Astrocyte of the spinal cord (primary cell): Measurements from ENCODE around the gene TSPAN9.

ENCODE experiments used
- DNase-seq: peaks from one replicate; pipeline ENCODE4 v3.0.0; 2011; ENCODE audit warnings: low read depth, low spot score
- H3K4me3 ChIP-seq: 2 replicates; pipeline ENCODE4 v1.5.1; 2011; ENCODE audit warnings: low read depth, mild to moderate bottlenecking, low read length, moderate library complexity
- in situ Hi-C: cut with HindIII; loops from 2 replicates; pipeline ENCODE4 v1.10.0; 2017; ENCODE audit warnings: low sequenced_read_pairs
- TF ChIP-seq, protein P1 (sequence below): IDR thresholded peaks from 2 replicates; pipeline ENCODE4 v1.5.1; 2012; ENCODE audit warnings: low read depth, mild to moderate bottlenecking, low read length, inconsistent platforms

Gene TSPAN9

DNA sequence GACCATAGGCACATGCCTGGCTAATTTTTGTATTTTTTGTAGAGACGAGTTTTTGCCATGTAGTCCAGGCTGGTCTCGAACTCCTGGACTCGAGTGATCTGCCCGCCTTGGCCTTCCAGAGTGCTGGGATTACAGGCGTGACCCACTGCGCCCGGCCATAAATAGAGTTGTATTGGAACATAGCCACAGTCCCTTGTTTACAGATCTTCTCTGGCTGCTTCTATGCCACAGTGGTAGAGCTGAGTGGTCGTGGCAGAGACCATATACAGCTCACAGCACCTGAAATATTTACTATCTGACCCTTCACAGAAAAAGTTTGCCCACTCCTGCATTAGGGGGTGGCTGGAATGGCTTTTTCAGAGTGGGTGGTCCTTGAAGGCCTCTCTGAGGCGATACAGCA, 28.0 kb upstream of the TSPAN9 start:
- no peak overlapping the region for H3K4me3 ChIP-seq
- TF ChIP-seq, protein P1, sequence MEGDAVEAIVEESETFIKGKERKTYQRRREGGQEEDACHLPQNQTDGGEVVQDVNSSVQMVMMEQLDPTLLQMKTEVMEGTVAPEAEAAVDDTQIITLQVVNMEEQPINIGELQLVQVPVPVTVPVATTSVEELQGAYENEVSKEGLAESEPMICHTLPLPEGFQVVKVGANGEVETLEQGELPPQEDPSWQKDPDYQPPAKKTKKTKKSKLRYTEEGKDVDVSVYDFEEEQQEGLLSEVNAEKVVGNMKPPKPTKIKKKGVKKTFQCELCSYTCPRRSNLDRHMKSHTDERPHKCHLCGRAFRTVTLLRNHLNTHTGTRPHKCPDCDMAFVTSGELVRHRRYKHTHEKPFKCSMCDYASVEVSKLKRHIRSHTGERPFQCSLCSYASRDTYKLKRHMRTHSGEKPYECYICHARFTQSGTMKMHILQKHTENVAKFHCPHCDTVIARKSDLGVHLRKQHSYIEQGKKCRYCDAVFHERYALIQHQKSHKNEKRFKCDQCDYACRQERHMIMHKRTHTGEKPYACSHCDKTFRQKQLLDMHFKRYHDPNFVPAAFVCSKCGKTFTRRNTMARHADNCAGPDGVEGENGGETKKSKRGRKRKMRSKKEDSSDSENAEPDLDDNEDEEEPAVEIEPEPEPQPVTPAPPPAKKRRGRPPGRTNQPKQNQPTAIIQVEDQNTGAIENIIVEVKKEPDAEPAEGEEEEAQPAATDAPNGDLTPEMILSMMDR, result no peak
- in situ Hi-C loops, result no loop called here
- no peak for DNase-seq

DNA sequence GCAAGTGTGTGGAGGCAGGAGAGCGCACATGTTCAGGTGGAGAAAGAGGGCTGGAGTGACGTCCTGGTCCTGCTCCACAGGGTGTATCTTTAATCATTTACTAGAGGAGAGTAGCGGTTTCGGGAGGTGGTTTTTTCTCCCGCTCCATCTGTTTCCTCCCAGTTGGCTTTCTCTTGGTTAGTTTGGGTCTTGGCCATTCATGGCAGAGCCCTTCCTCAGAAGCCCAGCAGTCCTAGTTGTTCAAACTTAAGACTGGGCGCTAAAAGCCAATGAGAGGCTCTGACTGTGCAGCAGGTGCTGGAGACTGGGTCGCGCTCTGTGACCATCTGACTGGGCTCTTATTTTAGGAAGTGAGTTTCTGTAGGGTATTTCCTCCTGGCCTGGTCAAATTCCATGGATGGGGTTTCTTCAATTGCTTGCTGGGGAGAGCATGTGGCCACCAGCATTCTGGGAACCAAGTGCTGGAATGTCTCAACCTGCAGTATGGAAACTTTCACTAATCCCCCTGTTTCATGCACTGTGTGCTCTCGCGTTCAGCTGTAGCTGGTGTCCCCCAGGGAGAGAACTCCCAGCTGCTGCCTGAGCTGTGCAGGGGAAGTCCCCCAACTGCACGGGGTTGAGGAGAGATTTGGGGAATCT, 27.4 kb upstream of the TSPAN9 start:
- in situ Hi-C loops, result no loop called here
- TF ChIP-seq, protein P1, result no peak
- DNase-seq, result no peak
- no peak overlapping the region for H3K4me3 ChIP-seq

DNA sequence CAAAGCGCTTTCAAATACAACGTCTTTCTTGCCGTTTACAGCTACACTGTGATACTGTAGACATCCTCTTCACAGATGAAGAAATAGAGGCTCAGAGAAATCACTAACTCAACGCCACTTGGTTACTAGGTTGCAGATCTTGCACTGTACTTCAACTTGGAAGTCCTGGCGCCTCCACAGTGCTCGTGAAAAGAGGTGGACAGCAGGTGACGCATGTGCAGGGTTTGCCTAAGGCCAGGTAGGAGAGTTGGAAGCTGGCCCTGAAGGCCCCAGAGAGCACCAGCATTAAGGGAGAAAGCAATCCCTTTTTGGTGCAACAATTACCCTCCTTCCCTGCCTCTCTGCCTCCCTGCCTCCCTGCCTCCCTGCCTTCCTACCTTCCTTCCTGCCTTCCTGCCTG, 22.8 kb upstream of the TSPAN9 start:
- TF ChIP-seq, protein P1, result no peak
- DNase-seq, result no peak
- in situ Hi-C loops, result no loop called here
- no peak overlapping the region for H3K4me3 ChIP-seq

DNA sequence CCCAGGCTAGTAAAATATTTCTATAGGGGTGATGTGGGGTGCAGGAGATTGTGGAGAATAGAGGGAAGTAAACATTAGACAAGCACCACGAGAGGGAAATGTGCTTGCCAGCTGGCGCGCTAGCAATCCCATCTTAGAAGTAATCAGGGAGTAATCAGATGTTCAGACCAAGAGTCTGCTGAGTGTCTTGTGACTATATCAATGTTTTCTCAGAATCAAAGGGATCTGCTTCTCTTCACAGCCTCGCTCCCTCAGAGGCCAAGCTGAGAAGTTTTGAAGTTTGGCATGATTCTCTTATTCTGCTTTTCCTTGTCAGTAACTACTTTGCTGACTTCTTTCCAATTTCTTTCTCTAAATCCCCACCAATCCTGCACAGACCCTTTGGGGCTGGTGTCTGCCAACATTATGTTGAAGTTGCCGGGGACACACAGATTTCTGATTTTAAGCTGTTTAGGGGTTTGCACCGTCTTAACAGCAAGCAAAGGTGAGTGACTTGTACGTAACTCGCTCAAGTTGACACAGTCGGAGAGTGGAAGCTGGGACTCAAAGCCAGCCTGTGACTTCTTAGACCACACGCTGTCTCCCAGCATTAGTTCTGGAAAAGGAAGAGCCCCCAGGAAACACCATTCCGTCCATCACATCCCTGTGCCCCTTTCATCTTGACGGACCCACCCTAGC, 22.0 kb upstream of the TSPAN9 start:
- in situ Hi-C loops, result no loop called here

DNA sequence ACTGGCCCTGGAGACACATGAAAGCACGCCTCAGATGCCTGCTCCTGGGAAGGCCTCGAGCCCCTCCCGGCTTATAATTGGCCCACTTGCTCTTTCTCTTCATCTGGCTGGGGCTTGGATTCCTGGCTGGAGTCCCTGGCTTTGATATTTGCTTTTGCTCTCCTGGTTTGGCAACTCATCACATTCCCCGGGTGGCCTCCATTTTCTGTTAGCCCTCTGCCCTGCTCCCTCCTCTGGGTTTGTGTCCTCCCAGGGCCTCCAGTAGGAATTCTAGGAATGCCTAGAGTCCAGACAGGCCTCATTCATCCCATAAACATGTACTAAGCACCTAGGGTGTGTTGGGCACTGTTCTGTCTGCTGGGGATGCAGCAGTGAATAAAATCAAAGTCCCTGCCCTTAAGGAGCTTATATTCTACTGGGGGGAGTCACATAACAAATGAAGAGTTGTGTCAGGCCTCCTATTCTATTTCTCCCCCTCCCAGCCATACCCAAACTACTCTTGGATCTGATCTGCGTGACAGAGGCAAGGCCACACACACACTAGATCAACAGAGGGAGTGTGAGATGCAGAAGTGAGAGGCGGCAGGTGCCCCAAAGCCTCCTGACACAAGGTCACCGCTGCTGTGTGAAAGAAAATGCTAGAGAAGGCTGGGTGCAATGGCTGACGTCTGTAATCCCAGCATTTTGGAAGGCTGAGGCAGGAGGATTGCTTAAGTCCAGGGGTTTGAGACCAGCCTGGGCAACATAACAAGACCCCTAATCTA, 21.3 kb upstream of the TSPAN9 start:
- no peak overlapping the region for H3K4me3 ChIP-seq
- no peak for DNase-seq
- in situ Hi-C loops, result no loop called here
- TF ChIP-seq, protein P1, result no peak

More for the DNA sequence above, 22.0 kb upstream of the TSPAN9 start:
- no peak for DNase-seq
- no peak overlapping the region for H3K4me3 ChIP-seq
- TF ChIP-seq, protein P1, result no peak

DNA sequence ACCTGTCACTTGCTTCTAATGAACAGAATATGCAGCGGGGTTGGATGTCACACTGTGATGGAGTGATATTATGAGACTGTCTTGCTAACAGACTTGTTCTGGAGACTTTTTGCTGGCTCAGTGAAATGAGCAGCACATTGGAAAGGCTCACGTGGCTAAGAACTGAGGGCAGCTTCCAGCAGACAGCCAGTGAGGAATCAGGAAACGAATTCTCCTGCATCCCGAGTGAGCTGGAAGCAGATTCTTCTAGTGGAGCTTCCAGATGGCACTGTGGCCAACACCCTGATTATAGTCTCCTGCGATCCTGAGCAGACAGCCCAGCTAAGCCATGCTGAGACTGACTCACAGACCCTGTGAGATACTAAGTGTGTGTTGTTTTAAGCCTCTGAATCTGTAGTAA, 16.1 kb upstream of the TSPAN9 start:
- TF ChIP-seq, protein P1, result no peak
- no peak overlapping the region for H3K4me3 ChIP-seq
- in situ Hi-C loops, result no loop called here
- DNase-seq, result peak; percentile 55
